NT2/D1 (cell line): ENCODE measurements around the gene PLEKHG1.

ENCODE experiments used
- YY1 ChIP-seq: IDR thresholded peaks from 2 replicates; pipeline ENCODE4 v1.6.1; 2011; ENCODE audit not compliant: insufficient read length, insufficient read depth
- ZNF274 ChIP-seq: IDR thresholded peaks from 2 replicates; pipeline ENCODE4 v1.6.1; 2011; ENCODE audit warnings: mild to moderate bottlenecking, low read depth, low read length

GRCh38 chr6:150615967-150616366 is 16.3 kb downstream of the PLEKHG1 start:
- TF ChIP-seq YY1, result no peak
- TF ChIP-seq ZNF274, result no peak
